T-helper 17 cell (primary cell): ENCODE data around the gene ELMO3. TPM values are rescaled to one million over a fixed set of nuclear protein-coding genes. Genes with fewer than 3 reads are reported as not detected.

Source experiments
- ATAC-seq: fragments of 150-1000 bp; cut with Tn5 transposase; 2 replicates; pipeline ENCODE4 v1.10.0; 2021; ENCODE audit warnings: mild to moderate bottlenecking, moderate library complexity
- DNase-seq, 3 donors: peaks; one replicate each; pipeline versions ENCODE4 v3.0.0 to v3.0.0-alpha.2; 2020 to 2021
- H3K9me3 ChIP-seq: one replicate; pipeline ENCODE4 v1.7.0; 2013; ENCODE audit warnings: low read length, mild to moderate bottlenecking; ENCODE audit not compliant: control insufficient read depth, poor library complexity, severe bottlenecking
- H3K27ac Mint-ChIP-seq: one replicate; pipeline ENCODE4 v1.8.0; 2022; ENCODE audit warnings: mild to moderate bottlenecking, moderate library complexity, mixed read lengths
- H3K27me3 Mint-ChIP-seq: one replicate; pipeline ENCODE4 v1.8.0; 2022; ENCODE audit warnings: mixed read lengths
- H3K36me3 Mint-ChIP-seq: one replicate; pipeline ENCODE4 v1.8.0; 2022; ENCODE audit warnings: low read depth, mixed read lengths
- H3K4me1 Mint-ChIP-seq: one replicate; pipeline ENCODE4 v1.8.0; 2022; ENCODE audit warnings: mild to moderate bottlenecking, mixed read lengths
- H3K4me3 Mint-ChIP-seq: one replicate; pipeline ENCODE4 v1.8.0; 2022; ENCODE audit warnings: mild to moderate bottlenecking, moderate library complexity, mixed read lengths
- total RNA-seq, 4 donors: library from RNA in 2 of 4; stranded (reverse) in 2 of 4; gene quantifications; one replicate each; pipeline ENCODE4 v1.2.3 and lab custom pipeline; 2022 to 2026

Gene ELMO3
- total RNA-seq, 2 donors from 2014 or later, result 2.4 TPM

GRCh38 chr16:67169642-67170167 is 29.2 kb upstream of the ELMO3 start:
- Mint-ChIP-seq H3K4me1 (peaks cover 38% of the 10 kb centered on the region), H3K27ac (no peak overlapping the region), H3K27me3 (peaks cover 30% of the 10 kb centered on the region), H3K4me3 (peak overlapping the region; percentile 89), H3K36me3 (peaks cover 2% of the 10 kb centered on the region)
- no peaks in the 10 kb centered on the region for H3K9me3 ChIP-seq
- ATAC-seq (no peak), DNase-seq (no peak)

- H3K27me3 Mint-ChIP-seq, result peaks cover 25% of the 10 kb centered on the region
- ATAC-seq (peak; percentile 29), DNase-seq (no peak)
- H3K4me3 Mint-ChIP-seq, result peak within 1 kb of the TSS; percentile 89
- H3K27ac Mint-ChIP-seq, result peak within 1 kb of the TSS; percentile 41
- peaks cover 34% of the 10 kb centered on the region for H3K4me1 Mint-ChIP-seq
- no peaks in the 10 kb centered on the region for H3K9me3 ChIP-seq
- H3K36me3 Mint-ChIP-seq, result peaks cover 2% of the 10 kb centered on the region
Measured at GRCh38 chr16:67170168-67170948, 28.6 kb upstream of the ELMO3 start, which contains the start of gene NOL3. Gene NOL3 (plus strand): TSS chr16:67170538.

- peaks cover 30% of the 10 kb centered on the region for H3K4me1 Mint-ChIP-seq
- ATAC-seq, result no peak
- H3K27ac Mint-ChIP-seq, result peak overlapping the region; percentile 41
- peaks cover 2% of the 10 kb centered on the region for H3K36me3 Mint-ChIP-seq
- peak overlapping the region; percentile 89 for H3K4me3 Mint-ChIP-seq
- peaks cover 23% of the 10 kb centered on the region for H3K27me3 Mint-ChIP-seq
- no peaks in the 10 kb centered on the region for H3K9me3 ChIP-seq
- no peak for DNase-seq
Measured at GRCh38 chr16:67170949-67171649, 27.8 kb upstream of the ELMO3 start.

GRCh38 chr16:67173323-67173722 is 25.6 kb upstream of the ELMO3 start:
- peaks cover 38% of the 10 kb centered on the region for H3K4me1 Mint-ChIP-seq
- ATAC-seq (no peak), DNase-seq (no peak)
- peak overlapping the region; percentile 80 for H3K27ac Mint-ChIP-seq
- peaks cover 22% of the 10 kb centered on the region for H3K27me3 Mint-ChIP-seq
- H3K4me3 Mint-ChIP-seq, result peak overlapping the region; percentile 95
- H3K36me3 Mint-ChIP-seq, result peaks cover under 1% of the 10 kb centered on the region
- H3K9me3 ChIP-seq, result no peaks in the 10 kb centered on the region

- Mint-ChIP-seq H3K27ac (peak overlapping the region; percentile 80), H3K36me3 (no peaks in the 10 kb centered on the region), H3K4me1 (peaks cover 44% of the 10 kb centered on the region), H3K4me3 (peak overlapping the region; percentile 95), H3K27me3 (peaks cover 25% of the 10 kb centered on the region)
- H3K9me3 ChIP-seq, result no peaks in the 10 kb centered on the region
- ATAC-seq, result peak; percentile 81
- peak; percentile 45 to 56 (median 53) for DNase-seq
Measured at GRCh38 chr16:67173808-67174705, 24.9 kb upstream of the ELMO3 start.

- no peak overlapping the region for H3K27ac Mint-ChIP-seq
- peaks cover 42% of the 10 kb centered on the region for H3K4me1 Mint-ChIP-seq
- peak overlapping the region; percentile 95 for H3K4me3 Mint-ChIP-seq
- ATAC-seq (no peak), DNase-seq (no peak)
- no peaks in the 10 kb centered on the region for H3K9me3 ChIP-seq
- peaks cover 26% of the 10 kb centered on the region for H3K27me3 Mint-ChIP-seq
- H3K36me3 Mint-ChIP-seq, result no peaks in the 10 kb centered on the region
Measured at GRCh38 chr16:67174706-67175231, 24.2 kb upstream of the ELMO3 start.

- no peaks in the 10 kb centered on the region for H3K9me3 ChIP-seq
- Mint-ChIP-seq H3K27ac (no peak overlapping the region), H3K27me3 (peaks cover 18% of the 10 kb centered on the region), H3K36me3 (no peaks in the 10 kb centered on the region), H3K4me3 (peak overlapping the region; percentile 81), H3K4me1 (peaks cover 30% of the 10 kb centered on the region)
- DNase-seq (no peak), ATAC-seq (no peak)
Measured at GRCh38 chr16:67176662-67177061, 22.3 kb upstream of the ELMO3 start.

- H3K27me3 Mint-ChIP-seq, result peaks cover 16% of the 10 kb centered on the region
- H3K4me3 Mint-ChIP-seq, result peak overlapping the region; percentile 81
- H3K9me3 ChIP-seq, result no peaks in the 10 kb centered on the region
- DNase-seq (peak; percentile 41 to 64 (median 51)), ATAC-seq (peak; percentile 72)
- H3K27ac Mint-ChIP-seq, result no peak overlapping the region
- no peaks in the 10 kb centered on the region for H3K36me3 Mint-ChIP-seq
- H3K4me1 Mint-ChIP-seq, result peaks cover 26% of the 10 kb centered on the region
Measured at GRCh38 chr16:67177743-67178699, 20.9 kb upstream of the ELMO3 start.

GRCh38 chr16:67179421-67180080 is 19.4 kb upstream of the ELMO3 start:
- H3K36me3 Mint-ChIP-seq, result no peaks in the 10 kb centered on the region
- H3K9me3 ChIP-seq, result no peaks in the 10 kb centered on the region
- DNase-seq (no peak), ATAC-seq (no peak)
- no peak overlapping the region for H3K27ac Mint-ChIP-seq
- peaks cover 16% of the 10 kb centered on the region for H3K27me3 Mint-ChIP-seq
- H3K4me1 Mint-ChIP-seq, result peaks cover 14% of the 10 kb centered on the region
- H3K4me3 Mint-ChIP-seq, result no peak overlapping the region

GRCh38 chr16:67180166-67180565 is 18.8 kb upstream of the ELMO3 start:
- ATAC-seq (no peak), DNase-seq (no peak)
- Mint-ChIP-seq H3K4me1 (peaks cover 17% of the 10 kb centered on the region), H3K36me3 (no peaks in the 10 kb centered on the region), H3K27me3 (peaks cover 16% of the 10 kb centered on the region), H3K27ac (no peak overlapping the region), H3K4me3 (no peak overlapping the region)
- H3K9me3 ChIP-seq, result no peaks in the 10 kb centered on the region

- peaks cover 23% of the 10 kb centered on the region for H3K4me1 Mint-ChIP-seq
- H3K27ac Mint-ChIP-seq, result no peak overlapping the region
- no peaks in the 10 kb centered on the region for H3K36me3 Mint-ChIP-seq
- ATAC-seq (no peak), DNase-seq (no peak)
- H3K9me3 ChIP-seq, result no peaks in the 10 kb centered on the region
- peaks cover 22% of the 10 kb centered on the region for H3K27me3 Mint-ChIP-seq
- H3K4me3 Mint-ChIP-seq, result no peak overlapping the region
Measured at GRCh38 chr16:67181346-67181745, 17.6 kb upstream of the ELMO3 start.
